GM19468 (cell line): ENCODE results near the gene KCTD10.

ENCODE experiments used
- ATAC-seq: cut with Tn5 transposase; IDR thresholded peaks from one replicate; pipeline ENCODE4 v1.9.1; 2021; ENCODE audit warnings: mild to moderate bottlenecking, moderate library complexity, moderate number of reproducible peaks; ENCODE audit not compliant: unreplicated experiment; ENCODE audit errors: extremely low read depth

The KCTD10 gene

DNA sequence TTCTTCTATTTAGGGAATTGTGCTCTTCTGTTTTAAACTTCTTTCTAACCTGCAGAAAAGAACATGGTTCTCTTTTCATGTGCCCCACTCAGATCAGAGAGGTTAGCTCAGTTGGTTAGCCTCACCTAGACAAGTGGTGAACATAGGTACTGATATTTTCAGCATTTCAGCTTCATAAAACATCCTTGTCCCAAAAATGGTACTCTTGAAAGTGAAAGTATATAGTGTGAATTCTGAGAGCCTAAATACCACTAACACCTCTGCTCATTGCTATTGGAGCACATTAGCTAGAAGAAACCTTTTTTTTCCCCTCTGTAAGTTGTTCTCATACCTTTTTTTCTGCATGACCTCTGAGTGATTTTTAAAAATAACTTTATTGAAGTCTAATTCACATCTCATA is 17.9 kb upstream of the KCTD10 start:
- no peak for ATAC-seq

GRCh38 chr12:109494348-109494881 is 17.3 kb upstream of the KCTD10 start:
- ATAC-seq = no peak

DNA sequence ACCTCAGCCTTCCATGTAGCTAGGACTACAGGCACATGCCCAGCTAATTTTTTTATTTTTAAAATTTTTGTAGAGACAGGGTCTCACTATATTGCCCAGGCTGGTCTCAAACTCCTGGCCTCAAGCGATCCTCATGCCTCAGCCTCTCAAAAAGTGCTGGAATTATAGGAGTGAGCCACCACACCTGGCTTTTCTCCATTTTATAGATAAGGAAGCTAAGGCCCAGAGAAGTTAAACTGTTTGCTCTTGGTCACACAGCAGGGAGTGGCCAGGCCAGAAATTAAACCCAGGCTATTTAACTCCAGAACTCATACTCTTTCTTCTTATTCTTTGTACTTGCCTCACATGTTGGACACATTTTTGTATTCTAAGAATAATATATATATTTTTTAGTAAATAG is 16.8 kb upstream of the KCTD10 start:
- no peak for ATAC-seq

DNA sequence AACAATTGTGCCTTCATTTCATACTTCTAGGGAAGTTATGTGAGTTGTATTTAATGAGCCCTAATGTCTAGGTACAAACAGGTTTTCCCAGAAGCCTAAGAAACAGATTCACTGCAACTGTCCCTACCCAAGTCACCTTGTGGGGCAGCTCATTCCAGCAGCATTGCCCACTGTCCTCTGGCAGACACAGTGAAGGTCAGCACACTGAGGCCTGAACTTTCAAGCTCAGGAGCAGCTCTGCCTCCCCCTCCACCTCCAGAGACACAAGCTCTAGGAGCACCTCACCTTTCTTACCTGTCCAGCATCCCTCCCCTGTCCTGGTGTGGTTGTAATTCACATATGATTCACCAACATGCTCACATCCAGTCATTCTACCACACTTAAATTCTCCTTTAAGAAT is 16.0 kb upstream of the KCTD10 start:
- ATAC-seq = no peak

DNA sequence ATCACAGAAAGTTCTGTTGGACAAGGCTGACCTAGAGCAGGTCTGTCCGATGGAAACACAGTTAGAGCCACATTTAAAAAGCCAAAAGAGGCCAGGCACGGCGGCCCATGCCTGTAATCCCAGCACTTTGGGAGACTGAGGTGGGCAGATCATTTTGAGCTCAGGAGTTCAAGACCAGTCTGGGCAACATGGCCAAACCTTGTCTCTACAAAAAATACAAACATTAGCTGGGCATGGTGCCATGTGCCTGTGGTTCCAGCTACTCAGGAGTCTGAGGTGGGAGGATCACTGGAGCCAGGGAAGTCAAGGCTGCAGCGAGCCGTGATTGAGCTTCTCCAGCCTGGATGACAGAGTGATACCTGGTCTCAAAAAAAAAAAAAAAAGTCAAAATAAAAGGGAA is 15.3 kb upstream of the KCTD10 start:
- ATAC-seq = no peak

DNA sequence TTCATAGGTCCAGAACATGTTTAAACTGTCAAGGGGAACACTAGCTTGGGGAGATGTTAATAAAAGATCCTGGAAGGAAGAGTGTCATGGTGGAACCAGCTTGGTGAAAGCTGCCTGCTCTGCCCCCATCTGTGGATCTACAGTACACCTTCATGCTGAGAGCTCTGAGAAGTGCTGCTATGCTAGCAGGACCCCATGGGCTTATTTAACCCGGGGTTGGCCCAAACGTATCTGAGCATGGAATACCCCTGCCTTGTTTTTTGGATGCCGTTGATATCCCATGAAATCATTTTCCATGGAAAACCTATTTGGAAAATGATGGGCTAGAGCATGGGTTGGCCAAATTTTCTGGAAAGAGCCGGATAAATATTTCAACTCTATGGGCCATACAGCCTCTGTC is 14.6 kb upstream of the KCTD10 start:
- no peak for ATAC-seq

DNA sequence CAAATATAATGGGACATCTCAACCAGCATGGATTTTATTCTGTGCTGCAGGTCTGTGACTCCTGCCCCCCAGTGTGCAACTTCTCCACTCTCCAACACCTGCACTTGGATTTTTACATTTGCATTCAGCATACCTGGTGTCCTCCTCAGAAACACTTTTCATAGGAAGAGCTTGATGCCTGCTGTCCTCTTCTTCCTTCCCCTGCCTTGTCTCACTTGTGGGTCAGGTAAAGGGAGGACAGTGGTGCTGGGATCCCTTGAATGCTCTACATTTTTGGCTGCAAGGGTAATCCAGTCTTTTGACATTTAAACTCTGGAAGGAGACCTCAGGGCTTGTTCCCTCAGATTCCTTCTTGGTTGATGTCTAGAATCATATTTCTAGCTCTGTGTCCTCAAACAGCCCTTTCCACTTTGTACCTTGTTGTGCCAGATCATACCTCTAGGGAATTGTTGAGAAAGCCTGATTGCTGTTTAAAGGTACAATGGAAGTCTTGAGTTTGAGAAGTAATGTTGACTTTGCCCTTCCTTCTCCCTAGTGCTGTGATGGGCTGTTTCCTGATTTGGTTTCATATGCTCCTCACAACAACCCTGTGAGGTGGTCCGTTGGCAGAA is 13.0 kb upstream of the KCTD10 start:
- ATAC-seq = no peak

- ATAC-seq = no peak
Observed at GRCh38 chr12:109489016-109489954, 12.2 kb upstream of the KCTD10 start.

- no peak for ATAC-seq
Observed at GRCh38 chr12:109488051-109488665, 11.1 kb upstream of the KCTD10 start.

DNA sequence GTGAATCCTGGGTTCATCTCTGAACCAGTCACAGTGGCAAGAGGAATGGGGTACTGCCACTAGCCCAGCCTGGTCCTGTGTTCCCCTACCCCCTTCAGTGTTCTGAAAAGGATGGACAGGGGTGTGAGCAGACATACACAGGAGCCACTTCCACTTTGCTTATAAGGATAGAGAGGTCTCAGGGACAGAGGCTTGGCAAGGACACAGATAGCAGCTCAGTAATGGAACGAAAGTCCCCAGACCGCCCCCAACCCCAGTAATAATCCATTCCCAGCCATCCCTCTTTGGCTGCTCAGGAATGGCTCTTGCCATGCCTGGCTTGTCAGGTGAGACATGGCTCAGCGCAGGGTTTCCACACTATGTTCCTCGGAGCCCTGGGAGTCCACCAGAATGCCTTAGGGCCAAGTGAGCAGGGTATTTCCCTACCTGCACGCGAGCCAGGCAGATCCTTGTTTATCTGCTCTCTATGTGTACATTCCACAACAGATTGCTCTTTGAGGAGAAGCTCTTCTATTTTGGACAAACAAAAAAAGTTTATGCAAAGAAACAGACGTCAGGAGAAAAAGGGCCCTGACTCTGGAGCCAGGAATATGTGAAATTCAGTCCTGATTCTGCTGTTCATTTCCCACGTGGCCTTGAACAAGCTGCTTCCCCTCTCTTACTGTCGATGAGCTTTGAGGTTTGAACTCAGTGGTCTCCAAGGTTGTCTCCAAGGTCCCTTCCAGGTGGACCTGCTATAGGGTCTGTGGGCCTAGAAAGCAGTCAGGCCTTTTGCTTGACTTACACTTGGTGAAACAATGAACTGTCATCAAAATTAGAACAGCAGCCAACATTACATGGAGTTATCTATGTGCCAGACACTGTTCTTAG is 10.3 kb upstream of the KCTD10 start:
- ATAC-seq = no peak

DNA sequence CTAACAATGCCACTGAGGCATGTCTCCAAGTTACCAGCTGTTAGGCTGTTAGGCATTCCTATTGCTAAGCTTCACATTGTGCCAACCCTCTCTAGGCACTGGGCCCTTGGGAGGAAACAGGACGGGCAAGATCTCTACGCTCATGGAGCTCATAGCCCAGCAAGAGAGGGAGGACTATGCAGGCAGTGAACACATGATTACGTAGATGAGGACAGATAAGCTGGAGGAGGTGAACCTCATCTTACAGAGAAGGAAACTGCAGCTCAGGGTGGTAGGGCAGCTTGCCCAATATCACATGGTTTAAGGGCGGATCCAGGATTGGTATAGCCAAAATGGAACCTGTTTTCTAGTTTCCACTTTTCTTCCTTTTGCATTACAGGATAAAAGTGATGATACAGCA is 8.1 kb upstream of the KCTD10 start:
- no peak for ATAC-seq

DNA sequence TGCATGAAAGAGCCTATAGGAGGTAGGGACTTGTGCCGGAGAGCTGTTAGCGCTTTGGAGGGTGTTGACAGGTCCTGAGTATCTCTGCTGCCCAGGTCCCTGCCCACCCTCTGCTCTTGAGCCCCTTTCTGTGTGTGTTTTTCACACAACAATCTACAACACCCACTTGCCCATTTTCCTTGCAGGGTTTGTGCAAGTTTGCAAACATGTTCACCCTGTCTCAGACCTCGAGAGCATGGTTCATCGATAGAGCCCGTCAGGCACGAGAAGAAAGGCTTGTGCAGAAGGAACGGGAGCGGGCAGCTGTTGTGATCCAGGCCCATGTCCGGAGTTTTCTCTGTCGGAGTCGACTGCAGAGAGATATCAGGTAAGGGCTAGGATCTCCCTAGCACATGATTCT is 6.2 kb upstream of the KCTD10 start:
- ATAC-seq = no peak

DNA sequence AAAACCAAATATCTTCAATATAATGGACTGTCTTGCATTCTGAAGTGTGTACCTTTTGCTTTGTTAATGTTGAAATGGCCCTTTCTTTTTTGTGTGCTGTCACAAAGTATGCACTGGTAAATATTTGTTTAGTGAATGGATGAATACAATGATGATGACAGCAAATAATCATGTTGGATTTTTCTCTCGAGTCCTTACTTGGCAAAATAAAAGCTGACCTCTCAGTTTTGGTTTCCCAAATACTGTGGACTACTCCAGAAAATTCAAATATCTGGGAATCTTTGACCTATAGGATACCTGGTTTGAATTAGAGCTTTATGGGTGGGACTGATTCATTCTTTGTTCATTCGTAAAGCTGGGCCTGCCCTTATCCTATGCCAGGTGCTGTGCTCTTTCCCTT is 5.8 kb upstream of the KCTD10 start:
- ATAC-seq = no peak

DNA sequence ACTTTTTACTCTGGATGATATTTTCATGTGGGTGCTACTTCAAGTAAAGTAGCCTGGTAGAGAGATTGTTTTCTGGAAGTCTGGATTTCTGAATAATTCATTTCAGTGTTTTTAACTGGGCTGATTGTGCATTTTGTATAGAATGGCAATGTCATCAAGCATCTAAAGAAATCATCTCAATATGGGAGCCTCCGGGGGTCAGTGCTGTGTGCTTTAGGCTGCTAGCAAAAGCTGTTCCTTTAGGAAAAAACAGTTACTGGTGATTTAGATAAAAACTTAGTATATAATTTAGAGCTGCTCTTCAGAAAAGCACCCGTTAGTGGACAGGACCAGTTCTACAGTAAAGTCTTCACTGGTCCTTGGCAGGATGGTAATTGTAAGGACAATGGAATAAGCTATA is 5.4 kb upstream of the KCTD10 start:
- ATAC-seq = no peak

GRCh38 chr12:109481863-109482262 is 4.8 kb upstream of the KCTD10 start:
- no peak for ATAC-seq

- no peak for ATAC-seq
Observed at GRCh38 chr12:109480356-109480755, 3.3 kb upstream of the KCTD10 start.

- no peak for ATAC-seq
Observed at GRCh38 chr12:109479761-109480160, 2.7 kb upstream of the KCTD10 start.

DNA sequence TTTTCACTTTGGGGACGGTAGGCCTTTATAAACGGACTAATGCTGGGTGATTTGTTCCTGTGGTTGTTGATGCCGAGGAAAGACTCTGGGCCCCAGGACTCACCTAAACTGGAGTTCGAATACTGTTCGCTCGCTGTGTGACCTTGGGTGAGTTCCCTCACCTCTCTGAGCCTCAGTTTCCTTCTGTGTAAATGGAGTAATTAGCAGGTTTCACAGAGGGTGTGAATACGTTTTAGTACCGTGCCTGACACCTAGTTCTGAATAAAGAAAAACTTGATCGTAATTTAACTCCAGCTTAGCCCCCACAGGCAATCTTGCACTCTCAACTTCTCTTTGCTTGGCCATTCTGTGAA is 839 bp upstream of the KCTD10 start:
- no peak for ATAC-seq

- ATAC-seq = no peak
Observed at GRCh38 chr12:109476807-109477184, 304 bp downstream of the KCTD10 start.
